Upper lobe of left lung (tissue), 4 donors: ENCODE measurements around the gene CDHR2.

Experiments
- CTCF ChIP-seq, 6 experiments: fragments of 450-650 bp in 4 of 6; fragments of 200-600 bp in 2 of 6; sonication (generic) in 2 of 6; IDR thresholded peaks; one replicate each; pipeline ENCODE4 v1.5.1; 2016 to 2019; ENCODE audit warnings: antibody characterized with exemption in 6 of 6
- EP300 ChIP-seq, 4 donors: sonication (generic); formaldehyde crosslinking; IDR thresholded peaks; one replicate each; pipeline ENCODE4 v1.5.1; 2017; ENCODE audit warnings: antibody characterized with exemption in 4 of 4, control low read depth in 2 of 4
- POLR2A ChIP-seq, 4 donors: fragments of 450-650 bp; IDR thresholded peaks; one replicate each; pipeline ENCODE4 v1.5.1; 2016 to 2017; ENCODE audit warnings: antibody characterized with exemption in 4 of 4, mild to moderate bottlenecking in 2 of 4
- POLR2AphosphoS5 ChIP-seq, 2 donors: sonication (generic); formaldehyde crosslinking; IDR thresholded peaks; one replicate each; pipeline ENCODE4 v1.5.1; 2017; ENCODE audit warnings: antibody characterized with exemption in 2 of 2

- TF ChIP-seq POLR2AphosphoS5 (IDR thresholded peaks at IDR 0.05) (no peak), CTCF (IDR thresholded peaks at IDR 0.05) (no peak), POLR2A (IDR thresholded peaks at IDR 0.05) (no peak), EP300 (IDR thresholded peaks at IDR 0.05) (no peak)
Observed at GRCh38 chr5:176638437-176638836, 89.3 kb downstream of the CDHR2 start.
